IMR-90 (cell line): ENCODE data around the gene GPR39. TPM values are rescaled to one million over a fixed set of nuclear protein-coding genes. Genes with fewer than 3 reads are reported as not detected.

ENCODE experiments used
- ATAC-seq: fragments of 200-7000 bp; cut with Tn5 transposase; 2 replicates; pipeline ENCODE4 v1.9.1; 2020; ENCODE audit warnings: low read depth, mild to moderate bottlenecking, moderate library complexity
- BruUV-seq: library from RNA; stranded (reverse); fragments of 400-500 nt; replicated peaks from 2 replicates; lab custom pipeline; 2021; lab: Mats Ljungman, UMichigan
- CTCF ChIA-PET: fragments of 300-600 bp; formaldehyde crosslinking; extraction: SDS; loops from one replicate; lab custom pipeline; 2021; ENCODE audit warnings: antibody characterized with exemption; lab: Yijun Ruan, JAX
- POLR2A ChIA-PET: fragments of 300-600 bp; sonication (Branson Sonifier 250); formaldehyde crosslinking; loops from one replicate; lab custom pipeline; 2022; ENCODE audit warnings: antibody characterized with exemption; ENCODE audit not compliant: unreplicated experiment; lab: Charles Lee
- DNase-seq: peaks from one replicate; pipeline ENCODE4 v3.0.0; 2013
- H2AFZ ChIP-seq: replicated peaks from 2 replicates; pipeline ENCODE3; 2013; ENCODE audit warnings: low read length, mild to moderate bottlenecking; ENCODE audit not compliant: poor library complexity
- H2AK5ac ChIP-seq: 2 replicates; pipeline ENCODE4 v1.6.1; 2013; ENCODE audit warnings: low read depth, low read length, inconsistent platforms
- H2AK9ac ChIP-seq: replicated peaks from 2 replicates; pipeline ENCODE3; 2013; ENCODE audit warnings: mild to moderate bottlenecking, low read depth, low read length, moderate library complexity; ENCODE audit not compliant: poor library complexity
- H2BK120ac ChIP-seq: 2 replicates; pipeline ENCODE4 v1.6.1; 2013; ENCODE audit warnings: low read depth, low read length, inconsistent platforms
- H2BK15ac ChIP-seq: 3 replicates; pipeline ENCODE4 v1.6.1; 2013; ENCODE audit warnings: low read depth, low read length, inconsistent platforms
- H2BK20ac ChIP-seq: 2 replicates; pipeline ENCODE4 v1.6.1; 2013; ENCODE audit warnings: low read depth, mild to moderate bottlenecking, inconsistent platforms, low read length, moderate library complexity
- H2BK5ac ChIP-seq: 2 replicates; pipeline ENCODE4 v1.6.1; 2013; ENCODE audit warnings: mild to moderate bottlenecking, low read depth, low read length, inconsistent platforms; ENCODE audit not compliant: poor library complexity, severe bottlenecking
- H3K14ac ChIP-seq: replicated peaks from 2 replicates; pipeline ENCODE4 v1.6.1; 2013; ENCODE audit warnings: low read depth, low read length, inconsistent platforms
- H3K18ac ChIP-seq: 2 replicates; pipeline ENCODE4 v1.6.1; 2013; ENCODE audit warnings: low read depth, low read length, control low read depth
- H3K23ac ChIP-seq: 2 replicates; pipeline ENCODE4 v1.6.1; 2013; ENCODE audit warnings: low read depth, low read length, inconsistent platforms
- H3K27ac ChIP-seq: 2 replicates; pipeline ENCODE4 v1.5.1; 2013; ENCODE audit warnings: mild to moderate bottlenecking, control low read depth, low read length; ENCODE audit not compliant: insufficient read depth
- H3K27me3 ChIP-seq: 2 replicates; pipeline ENCODE4 v1.6.1; 2013; ENCODE audit warnings: low read length; ENCODE audit not compliant: control insufficient read depth, insufficient read depth
- H3K36me3 ChIP-seq: 2 replicates; pipeline ENCODE4 v1.6.1; 2013; ENCODE audit warnings: low read length, mixed read lengths; ENCODE audit not compliant: control insufficient read depth, insufficient read depth
- H3K4ac ChIP-seq: 2 replicates; pipeline ENCODE4 v1.6.1; 2013; ENCODE audit warnings: low read depth, low read length, inconsistent platforms
- H3K4me1 ChIP-seq: 2 replicates; pipeline ENCODE4 v1.6.1; 2013; ENCODE audit warnings: low read length, mixed read lengths; ENCODE audit not compliant: control insufficient read depth, insufficient read depth
- H3K4me2 ChIP-seq: 2 replicates; pipeline ENCODE4 v1.6.1; 2013; ENCODE audit warnings: low read depth, mild to moderate bottlenecking, control low read depth, low read length, moderate library complexity
- H3K4me3 ChIP-seq: 2 replicates; pipeline ENCODE4 v1.5.1; 2013; ENCODE audit warnings: low read depth, mild to moderate bottlenecking, control low read depth, low read length, moderate library complexity; ENCODE audit not compliant: insufficient read depth
- H3K56ac ChIP-seq: 2 replicates; pipeline ENCODE4 v1.6.1; 2013; ENCODE audit warnings: low read length, inconsistent platforms; ENCODE audit not compliant: insufficient read depth; ENCODE audit errors: extremely low read depth
- H3K79me1 ChIP-seq, 2 experiments: 2 replicates each; pipeline ENCODE4 v1.6.1; 2013; ENCODE audit warnings: low read length in 2 of 2, inconsistent platforms in 1 of 2, low read depth in 1 of 2
- H3K9ac ChIP-seq: 2 replicates; pipeline ENCODE4 v1.6.1; 2013; ENCODE audit warnings: low read depth, low read length, control low read depth
- H3K9me1 ChIP-seq: 2 replicates; pipeline ENCODE4 v1.6.1; 2013; ENCODE audit warnings: low read length, inconsistent platforms; ENCODE audit not compliant: insufficient read depth
- H3K9me3 ChIP-seq: 2 replicates; pipeline ENCODE4 v1.6.1; 2013; ENCODE audit warnings: low read length; ENCODE audit not compliant: control insufficient read depth, insufficient read depth
- H4K20me1 ChIP-seq: 2 replicates; pipeline ENCODE4 v1.6.1; 2013; ENCODE audit warnings: low read length, inconsistent platforms; ENCODE audit not compliant: insufficient read depth
- H4K5ac ChIP-seq: 2 replicates; pipeline ENCODE4 v1.6.1; 2013; ENCODE audit warnings: mild to moderate bottlenecking, low read depth, low read length, control low read depth
- H4K8ac ChIP-seq, 2 experiments: 2 replicates each; pipeline ENCODE4 v1.6.1; 2013; ENCODE audit warnings: low read depth in 2 of 2, low read length in 2 of 2, control low read depth in 1 of 2, inconsistent platforms in 1 of 2
- H4K91ac ChIP-seq: 2 replicates; pipeline ENCODE4 v1.6.1; 2013; ENCODE audit warnings: low read depth, low read length, inconsistent platforms; ENCODE audit not compliant: insufficient read depth
- BHLHE40 ChIP-seq: fragments of 150-350 bp; IDR thresholded peaks from 2 replicates; pipeline ENCODE4 v1.6.1; 2016; ENCODE audit warnings: mild to moderate bottlenecking, low read depth, low read length
- CHD1 ChIP-seq: IDR thresholded peaks from 2 replicates; pipeline ENCODE4 v1.6.1; 2012; ENCODE audit warnings: low read depth, low read length, improper control_type of control experiment
- FOS ChIP-seq: fragments of 150-350 bp; IDR thresholded peaks from 2 replicates; pipeline ENCODE4 v1.6.1; 2016; ENCODE audit warnings: low read depth, low read length
- MAZ ChIP-seq: IDR thresholded peaks from 2 replicates; pipeline ENCODE4 v1.6.1; 2012; ENCODE audit warnings: low read depth, mild to moderate bottlenecking, low read length, improper control_type of control experiment, moderate library complexity, borderline replicate concordance
- MXI1 ChIP-seq: IDR thresholded peaks from 2 replicates; pipeline ENCODE4 v1.6.1; 2012; ENCODE audit warnings: low read depth, mild to moderate bottlenecking, low read length, moderate library complexity, borderline replicate concordance
- POLR2A ChIP-seq: IDR thresholded peaks from 2 replicates; pipeline ENCODE4 v1.6.1; 2012; ENCODE audit warnings: mild to moderate bottlenecking, low read depth, low read length
- RAD21 ChIP-seq: IDR thresholded peaks from 2 replicates; pipeline ENCODE4 v1.6.1; 2012; ENCODE audit warnings: low read length, improper control_type of control experiment
- RCOR1 ChIP-seq: IDR thresholded peaks from 2 replicates; pipeline ENCODE4 v1.6.1; 2012; ENCODE audit warnings: mild to moderate bottlenecking, low read length, improper control_type of control experiment; ENCODE audit not compliant: insufficient replicate concordance
- RFX5 ChIP-seq: IDR thresholded peaks from 2 replicates; pipeline ENCODE4 v1.8.0; 2012; ENCODE audit warnings: low read depth, mild to moderate bottlenecking, low read length, moderate library complexity
- SMC3 ChIP-seq: fragments of 150-350 bp; IDR thresholded peaks from 2 replicates; pipeline ENCODE4 v1.6.1; 2016; ENCODE audit warnings: low read depth, mild to moderate bottlenecking, antibody characterized with exemption, low read length, moderate library complexity
- USF2 ChIP-seq: fragments of 150-350 bp; IDR thresholded peaks from 2 replicates; pipeline ENCODE4 v1.6.1; 2017; ENCODE audit warnings: mild to moderate bottlenecking, antibody characterized with exemption, low read length, low read depth
- WGBS, 2 experiments: methylation state at CpG; one replicate each; pipeline versions ENCODE4 v1.1.5 to v1.1.7; 2013; ENCODE audit warnings: missing lambda C conversion rate in 2 of 2; ENCODE audit not compliant: insufficient read length in 1 of 2; ENCODE audit errors: extremely low coverage in 2 of 2; 5-methylcytosine and 5-hydroxymethylcytosine counted together
- dilution Hi-C: fragments of 300-500 bp; cut with HindIII; formaldehyde crosslinking; loops from one replicate; pipeline ENCODE4 v1.14.3; 2018; ENCODE audit warnings: low sequenced_read_pairs; ENCODE audit not compliant: unreplicated experiment
- in situ Hi-C: fragments of 300-500 bp; cut with MboI; formaldehyde crosslinking; loops from 3 replicates; pipeline ENCODE4 v1.14.3; 2019; ENCODE audit warnings: low sequenced_read_pairs, inconsistent platforms, mixed read lengths
- intact Hi-C: fragments of 100-400 bp; cut with micrococcal nuclease; formaldehyde crosslinking; loops from 2 replicates; pipeline ENCODE4 v1.10.0; 2022
- polyA plus RNA-seq, 3 experiments: library from polyadenylated mRNA; depleted of rRNA; stranded (reverse); fragments of >200 nt; gene quantifications; 2 replicates each; pipeline ENCODE4 v1.2.3, GENCODE V29; 2012; ENCODE audit warnings: low replicate concordance in 1 of 3
- total RNA-seq: library from RNA; depleted of rRNA; stranded (reverse); fragments of >200 nt; gene quantifications from 2 replicates; pipeline ENCODE4 v1.2.3, GENCODE V29; 2012

The GPR39 gene
- total and polyA plus RNA-seq, 2 of the 4 experiments (the other 2 are of a cell fraction): 4.4 to 9.0 TPM

- H4K20me1 ChIP-seq: no peaks in the 10 kb centered on the region; the same call in 1 of the 2 replicates
- H3K56ac ChIP-seq: no peak overlapping the region
- H3K18ac ChIP-seq: no peak overlapping the region
- H4K91ac ChIP-seq: no peak overlapping the region
- H3K4me1 ChIP-seq: no peaks in the 10 kb centered on the region
- no peak overlapping the region for H3K9ac ChIP-seq
- no peak overlapping the region for H2BK20ac ChIP-seq
- no TSS peak for BruUV-seq
- CTCF ChIA-PET: no interaction called here
- H2BK15ac ChIP-seq: no peak overlapping the region
- H3K23ac ChIP-seq: no peak overlapping the region
- 0% methylated on average over 2 of the region's 8 CpGs; no CpG with 5 or more reads in 1 of the 2 experiments for WGBS, 2 experiments
- POLR2A ChIA-PET: interaction anchor here (0.6 kb wide), 1 partner anchor 562 kb away, joined by 3 read pairs; no protein-coding TSS in a partner anchor
- DNase-seq (no peak), ATAC-seq (no peak)
- H3K36me3 ChIP-seq: no peaks in the 10 kb centered on the region
- H2AK5ac ChIP-seq: no peak overlapping the region
- H2AK9ac ChIP-seq: no peak overlapping the region
- H3K9me3 ChIP-seq: no peaks in the 10 kb centered on the region
- peaks cover 22% of the 10 kb centered on the region for H3K27me3 ChIP-seq
- no peak overlapping the region for H4K8ac ChIP-seq
- TF ChIP-seq CHD1 (no peak), RAD21 (no peak), BHLHE40 (no peak), RFX5 (no peak), SMC3 (no peak), POLR2A (no peak), FOS (no peak), USF2 (no peak), MXI1 (no peak), RCOR1 (no peak), MAZ (no peak)
- in situ Hi-C loops: no loop called here
- H3K14ac ChIP-seq: no peak overlapping the region
- intact Hi-C loops: no loop called here
- H3K4ac ChIP-seq: no peak overlapping the region
- no peak overlapping the region for H3K4me3 ChIP-seq
- no peak overlapping the region for H4K5ac ChIP-seq
- H3K9me1 ChIP-seq: no peaks in the 10 kb centered on the region
- no peak overlapping the region for H3K27ac ChIP-seq
- no peak overlapping the region for H2AFZ ChIP-seq
- H3K4me2 ChIP-seq: no peak overlapping the region
- H3K79me1 ChIP-seq: no peaks in the 10 kb centered on the region
- dilution Hi-C loops: no loop called here
- no peak overlapping the region for H2BK5ac ChIP-seq
- no peak overlapping the region for H2BK120ac ChIP-seq
Measured at GRCh38 chr2:132589111-132589830, 172.7 kb downstream of the GPR39 start.
